PC-3 (cell line): ENCODE measurements around the gene VSIG8. TPM values are rescaled to one million over a fixed set of nuclear protein-coding genes. Genes with fewer than 3 reads are reported as not detected.
A peak's percentile ranks its signal among the peaks of the same experiment; 100 is the strongest.

Experiments used
- ATAC-seq: fragments of 200-7000 bp; cut with Tn5 transposase; 2 replicates; pipeline ENCODE4 v1.9.1; 2020; ENCODE audit warnings: mild to moderate bottlenecking, moderate library complexity
- BruUV-seq: library from RNA; stranded (reverse); fragments of 400-500 nt; replicated peaks from 2 replicates; lab custom pipeline; 2021; lab: Mats Ljungman, UMichigan
- CTCF ChIA-PET: fragments of 300-600 bp; sonication (Branson Sonifier 250); formaldehyde crosslinking; loops from one replicate; lab custom pipeline; 2022; ENCODE audit warnings: antibody characterized with exemption; lab: Charles Lee
- POLR2A ChIA-PET: fragments of 300-600 bp; sonication (Branson Sonifier 250); formaldehyde crosslinking; loops from one replicate; lab custom pipeline; 2022; ENCODE audit warnings: antibody characterized with exemption; ENCODE audit not compliant: unreplicated experiment; lab: Charles Lee
- DNase-seq: peaks from one replicate; pipeline ENCODE4 v3.0.0-alpha.2; 2015
- H2AFZ ChIP-seq: fragments of 300-600 bp; sonication (generic); 2 replicates; pipeline ENCODE4 v1.6.0; 2016; ENCODE audit warnings: antibody characterized with exemption, low read length
- H3F3A ChIP-seq: fragments of 300-600 bp; sonication (generic); one replicate; pipeline ENCODE4 v1.6.0; 2017; ENCODE audit warnings: antibody characterized with exemption, low read length, control low read depth, mild to moderate bottlenecking; ENCODE audit not compliant: unreplicated experiment
- H3K27ac ChIP-seq: fragments of 300-600 bp; sonication (generic); 2 replicates; pipeline ENCODE4 v1.5.1; 2016; ENCODE audit warnings: mild to moderate bottlenecking, low read length
- H3K27me3 ChIP-seq: fragments of 300-600 bp; sonication (generic); 2 replicates; pipeline ENCODE4 v1.6.1; 2016; ENCODE audit warnings: low read length, mixed read lengths
- H3K36me3 ChIP-seq: fragments of 300-600 bp; sonication (generic); 2 replicates; pipeline ENCODE4 v1.6.1; 2016; ENCODE audit warnings: low read depth, mixed run types, low read length, mixed read lengths
- H3K4me1 ChIP-seq: fragments of 300-600 bp; sonication (generic); 2 replicates; pipeline ENCODE4 v1.5.1; 2016; ENCODE audit warnings: low read length; ENCODE audit not compliant: insufficient read depth
- H3K4me2 ChIP-seq: fragments of 300-600 bp; sonication (generic); 2 replicates; pipeline ENCODE4 v1.6.0; 2016; ENCODE audit warnings: low read length
- H3K4me3 ChIP-seq: fragments of 300-600 bp; sonication (generic); 2 replicates; pipeline ENCODE4 v1.5.1; 2016; ENCODE audit warnings: mild to moderate bottlenecking, low read length, mixed read lengths
- H3K79me2 ChIP-seq: fragments of 300-600 bp; sonication (generic); 2 replicates; pipeline ENCODE4 v1.6.1; 2017; ENCODE audit warnings: low read length, mixed read lengths
- H3K9ac ChIP-seq: fragments of 300-600 bp; sonication (generic); 2 replicates; pipeline ENCODE4 v1.6.0; 2016; ENCODE audit warnings: mild to moderate bottlenecking, low read length
- H3K9me2 ChIP-seq: fragments of 300-600 bp; sonication (generic); replicated peaks from 2 replicates; pipeline ENCODE4 v1.6.1; 2016; ENCODE audit warnings: mixed run types, low read length, mixed read lengths
- H3K9me3 ChIP-seq: fragments of 300-600 bp; sonication (generic); 2 replicates; pipeline ENCODE4 v1.6.1; 2016; ENCODE audit warnings: low read length, mixed read lengths
- H4K20me1 ChIP-seq: fragments of 300-600 bp; sonication (generic); 2 replicates; pipeline ENCODE4 v1.6.1; 2016; ENCODE audit warnings: low read length, mixed read lengths
- CTCF ChIP-seq: fragments of 300-600 bp; sonication (generic); conservative IDR thresholded peaks from 2 replicates; pipeline ENCODE4 v1.5.1; 2017; ENCODE audit warnings: antibody characterized with exemption, low read depth, mild to moderate bottlenecking, low read length
- EZH2 ChIP-seq: fragments of 300-600 bp; sonication (generic); IDR thresholded peaks from one replicate; pipeline ENCODE4 v1.6.1; 2017; ENCODE audit warnings: antibody characterized with exemption, mild to moderate bottlenecking, low read length; ENCODE audit not compliant: unreplicated experiment
- EZH2phosphoT487 ChIP-seq: fragments of 300-600 bp; sonication (generic); IDR thresholded peaks from 2 replicates; pipeline ENCODE4 v1.6.1; 2018; ENCODE audit warnings: mild to moderate bottlenecking, antibody characterized with exemption, low read length, borderline replicate concordance
- intact Hi-C: fragments of 100-400 bp; cut with micrococcal nuclease; formaldehyde crosslinking; loops from 2 replicates; pipeline ENCODE4 v1.9.0; 2023
- total RNA-seq: library from RNA; depleted of rRNA; stranded (reverse); fragments of >200 nt; gene quantifications from 2 replicates; pipeline ENCODE4 v1.2.3, GENCODE V29; 2014

Gene VSIG8
- total RNA-seq, 1 experiment from 2014 or later, result 0.47 TPM

- peaks cover 11% of the 10 kb centered on the region for H3F3A ChIP-seq
- POLR2A ChIA-PET, result interaction anchor here (0.6 to 1.0 kb wide), 3 partner anchors 22 to 282 kb away, joined by 3 read pairs; no protein-coding TSS in a partner anchor
- ATAC-seq (peak; percentile 42), DNase-seq (peak; percentile 91)
- H3K9me2 ChIP-seq, result no peaks in the 10 kb centered on the region
- CTCF ChIA-PET, result interaction anchor here (0.6 kb wide), 1 partner anchor 21 kb away, joined by 5 read pairs; no protein-coding TSS in a partner anchor
- H3K27me3 ChIP-seq, result no peaks in the 10 kb centered on the region
- no peak overlapping the region for H2AFZ ChIP-seq
- peak overlapping the region; percentile 97 for H3K27ac ChIP-seq
- H3K9me3 ChIP-seq, result no peaks in the 10 kb centered on the region
- H3K4me3 ChIP-seq, result no peak overlapping the region
- H3K9ac ChIP-seq, result peak overlapping the region; percentile 54
- H4K20me1 ChIP-seq, result no peaks in the 10 kb centered on the region
- intact Hi-C loops, result loop anchor here (1.0 kb wide), 1 partner anchor 63 kb away; no protein-coding TSS in a partner anchor
- BruUV-seq, result no TSS peak
- H3K4me1 ChIP-seq, result peaks cover 54% of the 10 kb centered on the region
- H3K79me2 ChIP-seq, result no peaks in the 10 kb centered on the region
- no peaks in the 10 kb centered on the region for H3K36me3 ChIP-seq
- H3K4me2 ChIP-seq, result peak overlapping the region; percentile 50
- TF ChIP-seq EZH2 (no peak), CTCF (no peak), EZH2phosphoT487 (no peak)
Measured at GRCh38 chr1:159879977-159880376, 17.5 kb upstream of the VSIG8 start.

- peaks cover 11% of the 10 kb centered on the region for H3F3A ChIP-seq
- H3K9me3 ChIP-seq, result no peaks in the 10 kb centered on the region
- POLR2A ChIA-PET, result interaction anchor here (0.6 kb wide), 1 partner anchor 872 kb away, joined by 3 read pairs; no protein-coding TSS in a partner anchor
- no peaks in the 10 kb centered on the region for H3K79me2 ChIP-seq
- no peaks in the 10 kb centered on the region for H3K36me3 ChIP-seq
- no peaks in the 10 kb centered on the region for H4K20me1 ChIP-seq
- no TSS peak for BruUV-seq
- H3K27me3 ChIP-seq, result no peaks in the 10 kb centered on the region
- no peak for TF ChIP-seq EZH2
- TF ChIP-seq CTCF, result no peak
- no peak for TF ChIP-seq EZH2phosphoT487
- H3K9ac ChIP-seq, result peak overlapping the region; percentile 31; the same call in 1 of the 2 replicates
- H3K27ac ChIP-seq, result peak overlapping the region; percentile 97
- CTCF ChIA-PET, result no interaction called here
- no peaks in the 10 kb centered on the region for H3K9me2 ChIP-seq
- no peak for ATAC-seq
- H3K4me2 ChIP-seq, result peak overlapping the region; percentile 50; the same call in 1 of the 2 replicates
- no peak overlapping the region for H2AFZ ChIP-seq
- H3K4me3 ChIP-seq, result no peak overlapping the region
- intact Hi-C loops, result no loop called here
- no peak for DNase-seq
- H3K4me1 ChIP-seq, result peaks cover 53% of the 10 kb centered on the region
Measured at GRCh38 chr1:159879136-159879535, 16.7 kb upstream of the VSIG8 start.

- BruUV-seq, result no TSS peak
- no peaks in the 10 kb centered on the region for H3K36me3 ChIP-seq
- no peaks in the 10 kb centered on the region for H3K27me3 ChIP-seq
- no peak overlapping the region for H2AFZ ChIP-seq
- H3K4me2 ChIP-seq, result no peak overlapping the region
- no peak for DNase-seq
- ChIA-PET CTCF (no interaction called here), POLR2A (no interaction called here)
- H4K20me1 ChIP-seq, result no peaks in the 10 kb centered on the region
- H3K4me3 ChIP-seq, result no peak overlapping the region
- H3K4me1 ChIP-seq, result peaks cover 41% of the 10 kb centered on the region
- peaks cover 9% of the 10 kb centered on the region for H3F3A ChIP-seq
- no peaks in the 10 kb centered on the region for H3K9me2 ChIP-seq
- H3K27ac ChIP-seq, result no peak overlapping the region
- TF ChIP-seq EZH2 (no peak), EZH2phosphoT487 (no peak), CTCF (no peak)
- no peaks in the 10 kb centered on the region for H3K9me3 ChIP-seq
- H3K9ac ChIP-seq, result no peak overlapping the region
- intact Hi-C loops, result no loop called here
- ATAC-seq, result no peak
- H3K79me2 ChIP-seq, result no peaks in the 10 kb centered on the region
Measured at GRCh38 chr1:159877695-159878444, 15.4 kb upstream of the VSIG8 start.
